Measurements from ENCODE around the gene KIAA1217. TPM values are rescaled to one million over a fixed set of nuclear protein-coding genes. Genes with fewer than 3 reads are reported as not detected.

Gene KIAA1217
- total RNA-seq, 2 donors from 2014 or later: 0.43 to 3.9 TPM

- no peaks in the 10 kb centered on the region for H3K36me3 Mint-ChIP-seq
- H3K9me3 Mint-ChIP-seq: no peaks in the 10 kb centered on the region
- ATAC-seq: no peak
- DNase-seq (ENCODE audit: low spot score in 2 of 2): no peak
- H3K27ac Mint-ChIP-seq: no peak overlapping the region
Observed at GRCh38 chr10:24255881-24256311, 47.0 kb downstream of the KIAA1217 start.

- no peak for DNase-seq (ENCODE audit: low spot score in 2 of 2)
Observed at GRCh38 chr10:24256619-24257107, 47.7 kb downstream of the KIAA1217 start.

DNA sequence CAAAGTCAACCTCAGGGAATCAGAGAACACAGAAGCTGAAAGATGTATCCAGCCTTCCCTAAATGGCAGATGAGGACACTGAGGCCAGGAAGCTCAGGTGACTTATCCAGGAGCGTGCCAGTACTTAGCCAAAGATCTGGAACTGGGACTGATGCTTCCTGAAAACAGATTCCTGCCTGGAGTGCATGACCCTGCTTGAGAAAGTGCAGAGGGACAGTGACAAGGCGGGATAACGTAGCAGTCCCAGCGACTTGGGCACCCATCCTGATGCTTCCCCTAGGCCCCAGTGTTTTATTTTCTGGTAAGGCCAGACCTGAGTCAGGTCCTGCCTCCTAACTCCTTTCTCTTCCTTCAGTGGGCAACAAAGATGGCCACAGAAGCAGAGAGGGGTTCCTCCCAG lies 48.6 kb downstream of the KIAA1217 start:
- H3K27ac Mint-ChIP-seq: no peak overlapping the region
- DNase-seq (ENCODE audit: low spot score in 2 of 2): no peak
- peaks cover 0 to 6% of the 10 kb centered on the region in 2 donors for H3K9me3 Mint-ChIP-seq
- no peak for ATAC-seq
- no peaks in the 10 kb centered on the region for H3K36me3 Mint-ChIP-seq

More at GRCh38 chr10:24256619-24257107, 47.7 kb downstream of the KIAA1217 start:
- Mint-ChIP-seq H3K9me3 (peaks cover 0 to 2% of the 10 kb centered on the region in 2 donors), H3K36me3 (no peaks in the 10 kb centered on the region), H3K27ac (peak overlapping the region in 1 of 2 donors; percentile 2)
- ATAC-seq: no peak

DNA sequence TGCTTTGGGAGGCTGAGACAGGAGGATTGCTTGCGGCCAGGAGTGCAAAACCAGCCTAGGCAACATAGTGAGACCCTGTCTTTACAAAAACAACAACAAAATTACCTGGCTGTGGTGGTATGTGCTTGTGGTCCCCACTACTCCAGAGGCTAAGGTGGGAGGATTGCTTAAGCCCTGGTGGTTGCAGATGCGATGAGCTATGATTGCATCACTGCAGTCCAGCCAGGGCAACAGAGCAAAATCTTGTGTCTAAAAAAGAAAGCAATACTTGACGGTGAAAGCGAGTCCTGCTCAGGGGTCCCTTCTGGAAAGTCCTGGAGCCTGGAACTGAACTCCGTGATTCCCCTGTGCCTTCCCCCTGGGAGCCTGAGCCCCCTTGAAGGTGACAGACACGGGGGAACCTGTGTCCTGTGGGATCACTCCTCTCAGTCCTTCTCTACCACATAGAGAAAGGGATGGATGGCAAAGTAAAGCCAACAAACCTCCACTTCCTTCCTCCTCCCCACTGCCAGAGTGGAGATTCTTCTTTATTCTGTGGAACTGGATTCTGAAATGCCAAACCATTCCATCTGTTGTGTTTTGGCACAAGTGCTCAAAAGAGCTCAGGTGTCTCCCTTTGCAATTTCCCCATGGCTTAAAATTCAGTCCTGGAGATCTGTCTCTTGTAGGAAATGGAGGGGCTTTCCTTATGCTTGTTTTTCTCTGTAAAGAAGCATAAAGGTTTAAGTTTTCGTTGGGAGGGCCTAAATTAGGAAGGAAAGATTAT lies 50.6 kb downstream of the KIAA1217 start:
- DNase-seq (ENCODE audit: low spot score in 2 of 2) (no peak), ATAC-seq (no peak)
- Mint-ChIP-seq H3K36me3 (no peaks in the 10 kb centered on the region), H3K9me3 (peaks cover 0 to 6% of the 10 kb centered on the region in 2 donors), H3K27ac (no peak overlapping the region)

- ATAC-seq (no peak), DNase-seq (ENCODE audit: low spot score in 2 of 2) (no peak)
- Mint-ChIP-seq H3K9me3 (peaks cover 3 to 11% of the 10 kb centered on the region in 2 donors), H3K27ac (no peak overlapping the region), H3K36me3 (peaks cover 0 to 9% of the 10 kb centered on the region in 2 donors)
Observed at GRCh38 chr10:24261627-24262026, 52.7 kb downstream of the KIAA1217 start.

DNA sequence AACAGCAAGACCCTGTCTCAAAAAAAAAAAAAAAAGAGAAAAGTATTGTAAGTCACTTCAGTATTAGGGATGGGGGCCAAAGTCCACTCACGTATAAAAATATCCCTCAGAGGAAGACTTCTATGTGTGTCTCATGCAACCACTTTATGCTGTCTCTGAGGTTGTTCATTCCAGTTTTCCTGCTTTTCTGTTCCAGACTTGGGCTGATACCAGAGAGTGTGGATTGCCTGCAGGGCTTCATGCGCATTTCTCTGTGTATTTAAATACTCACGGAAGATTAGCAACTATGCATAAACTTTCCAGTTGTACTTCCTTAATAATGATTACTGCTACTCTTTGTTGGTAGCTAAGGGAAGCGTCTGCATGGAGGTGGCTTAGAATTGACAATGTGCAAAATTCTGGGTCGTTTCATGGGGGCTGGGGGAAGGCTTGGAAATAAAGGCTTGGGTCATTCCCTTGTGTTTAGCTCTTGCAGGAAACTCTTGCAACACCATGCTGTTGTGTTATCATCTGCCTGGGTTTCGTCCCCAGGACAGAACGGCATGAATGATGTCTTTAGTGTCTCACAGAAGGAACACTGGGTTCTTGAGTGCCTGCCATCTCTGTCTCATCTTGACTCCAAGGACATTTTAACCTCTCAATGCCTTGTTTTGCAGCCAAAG lies 54.1 kb downstream of the KIAA1217 start:
- no peak for DNase-seq (ENCODE audit: low spot score in 2 of 2)
- Mint-ChIP-seq H3K9me3 (peaks cover 3 to 11% of the 10 kb centered on the region in 2 donors), H3K36me3 (peaks cover 0 to 9% of the 10 kb centered on the region in 2 donors), H3K27ac (no peak overlapping the region)
- ATAC-seq: no peak

DNA sequence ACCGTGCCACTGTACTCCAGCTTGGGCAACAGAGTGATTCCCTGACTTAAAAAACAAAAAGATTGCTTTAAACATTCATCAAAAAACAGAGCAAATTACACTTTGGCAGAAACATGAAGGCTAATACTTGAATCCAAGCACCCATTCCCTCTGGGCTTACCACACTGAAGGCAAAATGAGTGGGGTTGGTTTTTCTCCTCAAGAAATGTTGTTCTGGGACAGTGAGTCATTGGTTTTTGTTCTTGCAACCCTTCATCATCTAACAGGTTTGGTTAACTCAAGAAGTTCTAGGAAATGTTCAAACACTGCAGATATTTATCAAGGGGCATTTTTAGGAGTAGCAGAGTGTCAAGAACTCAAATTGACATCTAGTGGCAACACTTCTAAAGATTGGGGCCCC lies 60.5 kb downstream of the KIAA1217 start:
- Mint-ChIP-seq H3K36me3 (peaks cover 0 to 9% of the 10 kb centered on the region in 2 donors), H3K27ac (no peak overlapping the region), H3K9me3 (peaks cover 3 to 5% of the 10 kb centered on the region in 2 donors)
- ATAC-seq: no peak
- no peak for DNase-seq (ENCODE audit: low spot score in 2 of 2)

DNA sequence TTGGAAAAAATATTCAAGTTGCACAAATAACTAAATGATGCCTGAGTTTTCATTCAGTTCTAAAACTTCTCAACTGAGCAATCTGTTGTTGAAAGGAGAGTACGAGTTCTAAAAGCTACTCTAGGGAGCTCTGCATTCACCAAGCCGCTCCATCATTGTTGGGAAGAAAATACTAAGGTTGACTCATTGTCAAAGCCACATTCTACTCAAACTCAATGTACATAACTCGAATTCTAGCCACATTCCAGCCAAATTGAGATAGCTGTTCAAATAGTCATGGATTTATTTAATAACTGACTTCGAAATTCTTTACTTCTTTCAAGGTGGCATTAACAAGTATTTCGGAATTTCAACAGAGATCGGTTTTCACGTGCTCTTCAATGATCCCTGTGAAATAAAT lies 63.4 kb downstream of the KIAA1217 start:
- no peak for ATAC-seq
- peaks cover 0 to 5% of the 10 kb centered on the region in 2 donors for H3K36me3 Mint-ChIP-seq
- DNase-seq (ENCODE audit: low spot score in 2 of 2): no peak
- H3K9me3 Mint-ChIP-seq: no peaks in the 10 kb centered on the region
- no peak overlapping the region for H3K27ac Mint-ChIP-seq

- Mint-ChIP-seq H3K27ac (no peak overlapping the region), H3K9me3 (peaks cover 13 to 14% of the 10 kb centered on the region in 2 donors), H3K36me3 (peaks cover 6 to 10% of the 10 kb centered on the region in 2 donors)
- DNase-seq (ENCODE audit: low spot score in 2 of 2): no peak
- ATAC-seq: peak in 1 of 2 donors; percentile 18
Observed at GRCh38 chr10:24277277-24277676, 68.3 kb downstream of the KIAA1217 start.

DNA sequence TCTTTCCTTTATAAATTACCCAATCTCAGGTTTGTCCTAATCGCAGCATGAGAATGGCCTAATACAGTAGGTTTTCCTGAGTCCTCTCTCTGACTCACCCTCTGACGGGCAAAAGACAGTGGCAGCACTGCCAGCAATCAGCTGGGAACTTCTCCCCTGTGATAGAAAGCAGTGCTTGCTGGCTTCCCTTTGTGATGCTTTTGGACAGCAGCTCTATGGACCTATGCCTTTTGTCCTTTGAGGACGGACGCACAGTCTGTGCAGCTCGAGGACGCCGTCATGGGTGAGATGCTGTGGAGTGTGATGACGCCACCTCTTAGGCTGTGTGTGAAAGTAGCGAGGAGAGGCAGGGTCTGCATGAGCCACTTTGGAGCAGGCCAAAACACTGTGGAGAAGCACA lies 68.8 kb downstream of the KIAA1217 start:
- H3K36me3 Mint-ChIP-seq: peaks cover 6 to 10% of the 10 kb centered on the region in 2 donors
- ATAC-seq: peak in 1 of 2 donors; percentile 43
- no peak for DNase-seq (ENCODE audit: low spot score in 2 of 2)
- H3K27ac Mint-ChIP-seq: peak overlapping the region in 1 of 2 donors; percentile 50
- peaks cover 13 to 19% of the 10 kb centered on the region in 2 donors for H3K9me3 Mint-ChIP-seq

GRCh38 chr10:24278176-24278889 lies 69.4 kb downstream of the KIAA1217 start:
- H3K9me3 Mint-ChIP-seq: peaks cover 13 to 19% of the 10 kb centered on the region in 2 donors
- H3K27ac Mint-ChIP-seq: no peak overlapping the region
- no peak for DNase-seq (ENCODE audit: low spot score in 2 of 2)
- ATAC-seq: no peak
- H3K36me3 Mint-ChIP-seq: peaks cover 6 to 10% of the 10 kb centered on the region in 2 donors

GRCh38 chr10:24279166-24279565 lies 70.2 kb downstream of the KIAA1217 start:
- H3K36me3 Mint-ChIP-seq: peaks cover 6 to 10% of the 10 kb centered on the region in 2 donors
- ATAC-seq (no peak), DNase-seq (ENCODE audit: low spot score in 2 of 2) (no peak)
- no peak overlapping the region for H3K27ac Mint-ChIP-seq
- peaks cover 13 to 19% of the 10 kb centered on the region in 2 donors for H3K9me3 Mint-ChIP-seq

- ATAC-seq (no peak), DNase-seq (ENCODE audit: low spot score in 2 of 2) (no peak)
- Mint-ChIP-seq H3K9me3 (peaks cover 11% of the 10 kb centered on the region in 2 donors), H3K36me3 (peaks cover 0 to 6% of the 10 kb centered on the region in 2 donors), H3K27ac (no peak overlapping the region)
Observed at GRCh38 chr10:24287559-24288195, 78.7 kb downstream of the KIAA1217 start.

DNA sequence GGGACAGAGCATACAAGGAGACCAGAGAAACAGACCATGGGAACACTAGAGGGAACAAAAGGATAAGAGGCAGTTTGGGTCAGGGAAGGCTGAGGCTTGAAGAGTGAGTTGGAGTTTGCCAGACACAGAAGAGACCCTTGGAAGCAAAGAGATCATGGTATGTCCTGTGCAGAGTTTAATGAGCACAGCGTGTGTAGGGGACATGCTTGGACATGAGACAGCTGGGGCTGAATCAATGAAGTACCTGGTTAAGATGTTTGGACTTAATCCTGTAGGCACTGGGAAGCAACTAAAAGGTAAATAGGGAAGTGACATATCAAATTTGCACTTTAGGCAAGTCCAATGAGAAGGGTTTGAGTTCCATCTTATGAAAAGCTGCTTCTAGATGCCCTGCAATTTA lies 79.6 kb downstream of the KIAA1217 start:
- peaks cover 10 to 11% of the 10 kb centered on the region in 2 donors for H3K9me3 Mint-ChIP-seq
- DNase-seq (ENCODE audit: low spot score in 2 of 2) (no peak), ATAC-seq (no peak)
- H3K27ac Mint-ChIP-seq: no peak overlapping the region
- peaks cover 0 to 6% of the 10 kb centered on the region in 2 donors for H3K36me3 Mint-ChIP-seq

- peaks cover 0 to 6% of the 10 kb centered on the region in 2 donors for H3K36me3 Mint-ChIP-seq
Observed at GRCh38 chr10:24289235-24289634, 80.3 kb downstream of the KIAA1217 start.

More at GRCh38 chr10:24289235-24289634, 80.3 kb downstream of the KIAA1217 start:
- ATAC-seq: no peak
- H3K9me3 Mint-ChIP-seq: peaks cover 10 to 11% of the 10 kb centered on the region in 2 donors
- H3K27ac Mint-ChIP-seq: peak overlapping the region in 1 of 2 donors; percentile 6
- DNase-seq (ENCODE audit: low spot score in 2 of 2): no peak

Measured in activated naive CD4-positive, alpha-beta T cell treated with anti-CD3 and anti-CD28 coated beads, Interleukin-2, amount 50 U/mL, for 72 hours (primary cell).